Measurements from ENCODE around the gene CHFR.

DNA sequence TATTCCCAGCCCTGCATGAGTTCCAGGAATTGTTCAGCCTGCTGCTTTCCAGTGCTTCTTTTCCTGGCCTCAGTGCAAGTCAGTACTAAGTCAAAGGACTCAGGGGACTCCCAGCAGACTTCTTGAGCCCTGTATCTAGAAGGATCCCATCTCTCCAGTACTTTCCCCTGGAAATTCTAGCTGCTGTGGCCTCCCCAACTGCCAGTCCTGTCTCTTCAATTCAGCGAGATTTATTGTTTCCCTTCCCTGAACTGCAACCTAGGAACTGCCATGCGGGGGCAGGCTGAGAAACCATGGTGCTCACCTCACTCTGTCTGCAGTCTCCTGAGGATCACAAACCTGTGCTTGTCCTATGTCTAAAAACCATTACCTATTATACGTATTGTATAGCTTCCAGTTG is 37.0 kb upstream of the CHFR start:
- TF ChIP-seq, protein P1, sequence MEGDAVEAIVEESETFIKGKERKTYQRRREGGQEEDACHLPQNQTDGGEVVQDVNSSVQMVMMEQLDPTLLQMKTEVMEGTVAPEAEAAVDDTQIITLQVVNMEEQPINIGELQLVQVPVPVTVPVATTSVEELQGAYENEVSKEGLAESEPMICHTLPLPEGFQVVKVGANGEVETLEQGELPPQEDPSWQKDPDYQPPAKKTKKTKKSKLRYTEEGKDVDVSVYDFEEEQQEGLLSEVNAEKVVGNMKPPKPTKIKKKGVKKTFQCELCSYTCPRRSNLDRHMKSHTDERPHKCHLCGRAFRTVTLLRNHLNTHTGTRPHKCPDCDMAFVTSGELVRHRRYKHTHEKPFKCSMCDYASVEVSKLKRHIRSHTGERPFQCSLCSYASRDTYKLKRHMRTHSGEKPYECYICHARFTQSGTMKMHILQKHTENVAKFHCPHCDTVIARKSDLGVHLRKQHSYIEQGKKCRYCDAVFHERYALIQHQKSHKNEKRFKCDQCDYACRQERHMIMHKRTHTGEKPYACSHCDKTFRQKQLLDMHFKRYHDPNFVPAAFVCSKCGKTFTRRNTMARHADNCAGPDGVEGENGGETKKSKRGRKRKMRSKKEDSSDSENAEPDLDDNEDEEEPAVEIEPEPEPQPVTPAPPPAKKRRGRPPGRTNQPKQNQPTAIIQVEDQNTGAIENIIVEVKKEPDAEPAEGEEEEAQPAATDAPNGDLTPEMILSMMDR (IDR thresholded peaks at IDR 0.05 in 4 of 5, conservative IDR thresholded peaks at IDR 0.05 in 1 of 5) = no peak
- TF ChIP-seq POLR2A (IDR thresholded peaks at IDR 0.05) = no peak
